Measurements from ENCODE around the gene MCC.
"Not testable (repeated sequence)": the region's sequence is repeated elsewhere in the genome, so short reads cannot be mapped to it uniquely, and the experiment has no call there.

Gene MCC

DNA sequence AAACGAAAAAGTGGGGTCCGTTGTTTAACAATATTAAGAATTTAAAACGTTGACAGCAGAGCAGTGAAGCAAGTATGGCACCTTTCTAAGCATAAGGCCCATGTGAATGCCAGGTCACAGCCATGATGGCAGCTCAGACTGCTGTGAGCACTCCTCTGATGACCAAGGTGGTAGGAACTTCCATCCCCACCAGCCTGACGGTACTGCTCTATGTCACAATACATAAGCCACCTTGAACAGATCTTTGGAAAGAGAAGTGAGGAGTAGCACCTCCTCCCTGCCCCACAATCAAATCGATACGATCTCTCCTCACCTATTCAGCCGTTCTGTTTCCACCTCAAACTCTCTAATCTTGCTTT lies 405.7 kb downstream of the MCC start:
- TF ChIP-seq ZFX (IDR thresholded peaks at IDR 0.05; ENCODE audit: borderline replicate concordance) = no peak
- TF ChIP-seq, protein P1, sequence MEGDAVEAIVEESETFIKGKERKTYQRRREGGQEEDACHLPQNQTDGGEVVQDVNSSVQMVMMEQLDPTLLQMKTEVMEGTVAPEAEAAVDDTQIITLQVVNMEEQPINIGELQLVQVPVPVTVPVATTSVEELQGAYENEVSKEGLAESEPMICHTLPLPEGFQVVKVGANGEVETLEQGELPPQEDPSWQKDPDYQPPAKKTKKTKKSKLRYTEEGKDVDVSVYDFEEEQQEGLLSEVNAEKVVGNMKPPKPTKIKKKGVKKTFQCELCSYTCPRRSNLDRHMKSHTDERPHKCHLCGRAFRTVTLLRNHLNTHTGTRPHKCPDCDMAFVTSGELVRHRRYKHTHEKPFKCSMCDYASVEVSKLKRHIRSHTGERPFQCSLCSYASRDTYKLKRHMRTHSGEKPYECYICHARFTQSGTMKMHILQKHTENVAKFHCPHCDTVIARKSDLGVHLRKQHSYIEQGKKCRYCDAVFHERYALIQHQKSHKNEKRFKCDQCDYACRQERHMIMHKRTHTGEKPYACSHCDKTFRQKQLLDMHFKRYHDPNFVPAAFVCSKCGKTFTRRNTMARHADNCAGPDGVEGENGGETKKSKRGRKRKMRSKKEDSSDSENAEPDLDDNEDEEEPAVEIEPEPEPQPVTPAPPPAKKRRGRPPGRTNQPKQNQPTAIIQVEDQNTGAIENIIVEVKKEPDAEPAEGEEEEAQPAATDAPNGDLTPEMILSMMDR (IDR thresholded peaks at IDR 0.05) = no peak
- H3K27ac ChIP-seq = no peak overlapping the region

DNA sequence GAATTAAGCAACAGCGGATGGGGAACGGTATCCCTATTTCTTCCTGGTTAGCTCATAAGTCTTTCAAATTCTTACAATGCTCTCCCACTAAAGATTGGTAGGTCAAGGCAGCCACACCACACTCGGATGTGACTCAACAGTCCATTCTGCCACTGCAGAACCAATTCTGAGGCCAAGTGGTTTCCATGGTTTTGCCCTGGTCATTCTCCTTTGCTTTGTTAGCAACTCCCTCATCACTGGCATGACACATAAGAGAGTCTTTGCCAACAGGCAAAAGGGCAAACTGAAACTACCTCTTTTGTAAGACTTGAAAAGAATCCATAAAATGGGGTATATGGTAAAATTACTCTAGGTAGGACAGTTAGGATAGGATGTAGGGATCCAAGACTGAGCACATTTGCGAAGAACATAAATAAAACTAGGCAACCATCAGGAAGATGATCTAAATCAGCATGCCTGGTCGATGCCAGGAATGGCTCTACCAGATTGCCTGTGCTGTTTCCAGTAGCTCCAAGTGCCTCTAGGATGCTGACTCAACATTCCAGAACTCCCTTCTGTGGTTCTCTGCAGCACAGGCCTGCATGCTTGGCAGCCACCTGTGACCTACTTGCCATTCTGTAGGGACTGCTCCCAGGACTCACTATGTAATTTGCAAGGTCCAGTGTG lies 406.2 kb downstream of the MCC start:
- H3K27ac ChIP-seq = no peak overlapping the region

DNA sequence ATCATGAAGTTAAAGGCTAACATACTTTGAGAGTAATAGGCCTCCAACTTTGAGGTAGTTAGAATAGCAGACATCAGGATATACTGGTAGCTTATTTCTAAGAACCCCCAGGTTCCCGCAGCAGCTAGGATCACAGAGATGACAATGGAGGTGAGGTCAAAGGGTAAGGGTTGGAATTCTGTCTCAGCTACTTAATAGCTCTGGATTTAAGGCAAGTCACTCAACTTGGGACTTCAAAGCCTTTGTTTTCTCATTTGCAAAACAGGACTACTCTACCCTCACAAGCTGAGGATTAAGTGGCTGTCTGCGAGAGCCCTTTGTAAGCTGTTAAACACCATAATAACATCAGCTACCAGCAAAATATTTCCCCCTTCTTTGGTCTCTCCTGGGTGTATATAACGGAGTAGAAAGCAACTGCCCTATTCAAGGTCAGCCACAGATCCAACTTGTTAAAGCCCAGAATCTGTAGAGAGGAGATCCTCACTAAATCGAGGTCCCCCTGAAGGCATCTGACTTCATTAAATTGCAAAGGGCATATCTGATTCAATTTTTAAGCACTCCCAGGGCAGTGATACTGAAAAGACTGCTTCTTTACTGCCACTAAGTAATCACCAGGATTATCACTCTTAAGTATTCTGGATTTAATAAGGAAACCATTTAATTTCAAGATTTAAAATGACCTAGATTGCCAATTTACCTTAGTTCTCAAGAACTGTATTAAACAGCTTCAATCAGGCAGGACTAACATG lies 407.0 kb downstream of the MCC start:
- H3K27ac ChIP-seq = no peak overlapping the region
- no peak for TF ChIP-seq ZFX (IDR thresholded peaks at IDR 0.05; ENCODE audit: borderline replicate concordance)
- TF ChIP-seq, protein P1 (IDR thresholded peaks at IDR 0.05) = no peak

More for the DNA sequence above, 406.2 kb downstream of the MCC start:
- TF ChIP-seq, protein P1 (IDR thresholded peaks at IDR 0.05) = no peak
- no peak for TF ChIP-seq ZFX (IDR thresholded peaks at IDR 0.05; ENCODE audit: borderline replicate concordance)

DNA sequence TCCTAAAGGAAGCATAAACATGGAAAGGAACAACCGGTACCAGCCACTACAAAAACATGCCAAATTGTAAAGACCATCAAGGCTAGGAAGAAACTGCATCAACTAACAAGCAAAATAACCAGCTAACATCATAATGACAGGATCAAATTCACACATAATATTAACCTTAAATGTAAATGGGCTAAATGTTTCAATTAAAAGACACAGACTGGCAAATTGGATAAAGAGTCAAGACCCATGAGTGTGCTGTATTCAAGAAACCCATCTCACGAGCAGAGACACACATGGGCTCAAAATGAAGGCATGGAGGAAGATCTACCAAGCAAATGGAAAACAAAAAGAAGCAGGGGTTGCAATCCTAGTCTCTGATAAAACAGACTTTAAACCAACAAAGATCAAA lies 411.6 kb downstream of the MCC start:
- not testable (repeated sequence) for H3K27ac ChIP-seq

DNA sequence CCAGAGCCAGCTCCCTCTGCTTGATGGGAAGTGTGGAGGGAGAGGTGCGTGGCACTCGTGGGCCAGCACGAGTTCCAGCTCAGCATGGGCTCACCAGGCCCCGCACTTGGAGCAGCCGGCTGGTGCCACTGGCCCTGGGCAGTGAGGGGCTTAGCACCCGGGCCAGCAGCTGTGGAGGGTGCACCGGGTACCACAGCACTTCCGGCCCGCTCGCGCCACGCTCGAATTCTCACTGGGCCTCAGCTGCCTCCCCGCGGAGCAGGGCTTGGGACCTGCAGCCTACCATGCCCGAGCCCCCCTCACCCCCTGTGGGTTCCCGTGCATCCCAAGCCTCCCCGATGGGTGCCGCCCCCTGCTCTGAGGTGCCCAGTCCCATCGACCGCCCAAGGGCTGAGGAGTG lies 413.2 kb downstream of the MCC start:
- H3K27ac ChIP-seq = no peak overlapping the region
- TF ChIP-seq ZFX (IDR thresholded peaks at IDR 0.05; ENCODE audit: borderline replicate concordance) = no peak
- TF ChIP-seq, protein P1 (IDR thresholded peaks at IDR 0.05) = no peak

DNA sequence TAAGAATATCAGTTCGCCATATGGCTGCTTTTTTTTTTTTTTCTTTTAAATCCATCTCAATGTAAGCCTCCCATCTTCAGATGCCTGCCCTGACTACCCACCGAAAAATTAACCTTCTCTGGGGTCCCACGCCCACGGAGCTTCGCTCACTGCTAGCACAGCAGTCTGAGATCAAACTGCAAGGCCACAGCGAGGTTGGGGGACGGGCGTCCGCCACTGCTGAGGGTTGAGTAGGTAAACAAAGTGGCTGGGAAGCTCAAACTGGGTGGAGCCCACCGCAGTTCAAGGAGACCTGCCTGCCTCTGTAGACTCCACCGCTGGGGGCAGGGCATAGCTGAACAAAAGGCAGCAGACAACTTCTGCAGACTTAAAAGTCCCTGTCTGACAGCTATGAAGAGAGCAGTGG lies 414.6 kb downstream of the MCC start:
- TF ChIP-seq, protein P1 (IDR thresholded peaks at IDR 0.05) = 0 out of 2 replicates have a peak, but pooled peaks have one; percentile 10
- not testable (repeated sequence) for H3K27ac ChIP-seq

DNA sequence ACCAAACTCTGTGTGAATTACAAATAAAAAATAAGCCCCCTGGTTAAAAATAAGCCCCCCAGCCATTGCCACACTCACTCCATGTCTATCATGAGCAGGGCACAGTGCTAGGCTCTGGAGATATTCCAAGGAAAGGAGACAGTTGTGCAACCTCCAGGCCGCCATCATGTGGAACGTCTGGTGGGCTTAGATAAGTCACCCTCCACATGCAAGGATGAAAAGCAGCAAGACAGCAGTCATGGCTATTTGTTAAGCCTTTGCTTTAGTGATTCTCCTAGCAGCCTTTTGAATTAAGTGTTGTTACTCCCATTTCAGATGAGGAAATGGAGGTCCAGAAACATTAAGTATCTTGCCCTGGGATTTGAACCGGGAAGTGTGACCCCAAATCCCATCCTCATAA lies 416.9 kb downstream of the MCC start:
- H3K27ac ChIP-seq = no peak overlapping the region
- TF ChIP-seq, protein P1 (IDR thresholded peaks at IDR 0.05) = no peak
- TF ChIP-seq ZFX (IDR thresholded peaks at IDR 0.05; ENCODE audit: borderline replicate concordance) = no peak
